ENCODE measurements around the gene PIF1. TPM values are rescaled to one million over a fixed set of nuclear protein-coding genes. Genes with fewer than 3 reads are reported as not detected.

PIF1 gene
- polyA plus RNA-seq, 1 donor: 7.2 TPM

Other genes with a start within 250 kb of the PIF1 start
- gene RBPMS2, start 50.1 kb downstream of the PIF1 start, polyA plus RNA-seq: 7.7 TPM
- 16.2 TPM for gene PLEKHO2, start 16.3 kb upstream of the PIF1 start, polyA plus RNA-seq
- 5.6 TPM for gene ANKDD1A, start 86.3 kb upstream of the PIF1 start, polyA plus RNA-seq
- 168 TPM for gene SPG21, start 164.3 kb upstream of the PIF1 start, polyA plus RNA-seq
- 14.4 TPM for gene MTFMT, start 204.0 kb upstream of the PIF1 start, polyA plus RNA-seq
- gene SLC51B, start 219.7 kb upstream of the PIF1 start, polyA plus RNA-seq: 20.2 TPM
- 3.6 TPM for gene RASL12, start 242.3 kb upstream of the PIF1 start, polyA plus RNA-seq